NCI-H82 treated with DMSO at 0.1 percent for 48 hours (cell line): Measurements from ENCODE around the gene SEC16B.

Experiments
- DNase-seq: peaks from one replicate; lab custom pipeline; 2025; ENCODE audit not compliant: unreplicated experiment; lab: John Stamatoyannopoulos, UW

Gene SEC16B

GRCh38 chr1:177913762-177914540 is 55.9 kb downstream of the SEC16B start:
- no peak for DNase-seq

DNA sequence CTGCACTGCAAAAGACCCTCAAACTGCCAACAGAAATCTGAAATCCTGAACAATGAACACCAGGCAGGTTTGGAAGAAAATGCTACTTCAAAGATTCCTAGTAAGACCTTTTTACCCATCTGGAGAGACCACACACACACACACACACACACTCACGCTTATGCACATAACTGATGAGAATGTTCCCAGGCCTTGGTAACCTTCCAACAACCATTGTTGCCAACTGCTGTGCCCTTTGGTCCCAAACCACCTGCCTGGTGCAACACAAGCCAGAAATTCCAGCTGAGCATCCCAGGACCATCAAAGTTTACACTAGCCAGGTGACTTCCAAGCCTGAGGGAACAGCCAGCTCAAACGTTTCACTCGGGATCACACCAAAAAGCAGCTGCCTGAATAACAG is 56.9 kb downstream of the SEC16B start:
- DNase-seq = no peak

DNA sequence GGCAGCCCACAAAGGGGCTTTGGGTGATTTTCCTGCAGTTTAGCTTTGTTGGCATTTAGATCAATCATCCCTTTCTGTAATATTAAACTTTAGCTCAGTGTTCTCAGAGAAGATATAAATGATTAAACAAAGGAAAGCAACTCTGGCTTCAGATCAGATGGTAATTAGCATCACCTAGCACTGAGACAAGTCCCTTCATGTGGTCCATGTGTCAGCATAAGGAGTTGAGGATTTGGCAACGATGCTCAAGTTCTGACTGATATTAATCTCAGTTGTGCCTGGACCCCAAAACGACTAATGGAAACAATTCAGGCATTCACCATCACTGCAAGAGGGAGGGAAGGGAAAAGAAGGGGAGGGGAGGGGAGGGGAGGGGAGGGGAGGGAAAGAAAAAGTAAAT is 60.4 kb downstream of the SEC16B start:
- DNase-seq = no peak

DNA sequence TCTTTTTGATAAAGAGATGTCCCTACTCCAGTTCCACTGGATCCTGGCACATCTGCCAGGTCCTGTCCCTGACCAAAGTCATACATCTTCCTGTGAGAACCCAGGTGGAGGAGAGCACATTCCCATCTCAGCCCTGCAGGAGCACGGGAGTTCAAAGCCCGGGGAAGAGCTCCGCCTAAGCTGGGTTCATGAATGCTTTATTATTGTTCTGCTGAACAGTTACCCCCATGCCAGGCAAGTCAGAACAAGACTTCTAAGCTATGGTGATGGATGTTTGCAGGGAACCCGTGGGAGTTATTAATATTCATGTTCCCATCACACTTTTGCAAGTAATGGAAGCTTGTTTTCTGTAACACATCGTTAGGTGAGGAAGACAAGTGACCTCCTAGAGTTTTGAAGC is 62.9 kb downstream of the SEC16B start:
- no peak for DNase-seq

DNA sequence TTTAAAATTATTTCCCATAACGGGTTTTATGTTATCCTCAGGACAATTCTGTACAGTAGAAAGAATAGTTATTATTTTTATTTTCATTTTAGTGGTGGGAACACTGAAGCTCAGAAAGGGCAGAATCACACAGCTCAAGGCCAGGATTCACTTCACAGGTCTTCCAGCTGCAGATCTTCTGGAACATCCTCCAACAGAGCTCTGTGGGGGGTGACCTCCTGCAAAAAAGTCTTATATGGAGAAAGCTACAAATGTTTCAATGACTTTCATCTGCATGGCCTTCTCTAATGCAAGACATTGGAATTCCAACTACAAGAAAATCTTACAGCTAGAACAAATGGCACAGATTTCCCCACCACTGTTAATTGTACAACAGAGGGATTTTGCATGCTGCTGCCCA is 64.2 kb downstream of the SEC16B start:
- no peak for DNase-seq

GRCh38 chr1:177902266-177902665 is 67.6 kb downstream of the SEC16B start:
- peak; percentile 67 for DNase-seq

GRCh38 chr1:177897998-177898654 is 71.7 kb downstream of the SEC16B start:
- DNase-seq = peak; percentile 47

DNA sequence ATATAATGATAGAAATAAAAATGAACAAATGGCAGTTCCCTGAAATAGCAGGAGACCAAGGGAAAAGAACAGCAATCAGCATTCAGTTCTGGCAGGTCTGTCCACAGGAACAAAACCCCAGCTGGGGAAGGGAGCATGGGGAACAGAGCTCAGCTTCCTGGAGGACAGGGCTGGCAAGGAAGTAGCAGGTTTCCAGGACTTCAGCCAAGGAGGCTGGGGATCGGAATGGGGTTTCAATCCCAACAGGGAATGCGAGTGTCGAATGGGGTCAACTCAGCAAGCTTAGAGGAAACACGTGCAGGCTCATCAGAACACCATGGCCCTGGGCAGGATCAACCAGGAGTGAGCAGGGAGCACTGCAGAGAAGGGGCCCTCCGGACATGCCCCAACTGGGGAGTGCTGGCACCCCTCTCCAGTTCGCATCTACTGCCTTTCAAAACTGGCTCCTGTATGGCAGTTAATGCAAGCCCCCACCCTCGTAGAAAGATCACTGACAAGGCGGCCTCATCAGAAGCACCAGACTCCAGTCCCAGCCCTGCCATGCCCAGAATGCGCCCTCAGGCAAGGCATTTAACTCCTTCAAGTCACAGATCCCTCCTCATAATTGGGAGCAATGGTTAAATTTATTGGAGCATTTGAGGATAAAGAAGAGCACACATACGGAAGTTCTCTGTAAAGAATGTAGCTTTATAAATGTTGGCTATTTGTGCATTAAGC is 72.4 kb downstream of the SEC16B start:
- DNase-seq = no peak
